Smooth muscle cell (in vitro differentiated cells): ENCODE measurements around the gene NPPC. TPM values are rescaled to one million over a fixed set of nuclear protein-coding genes. Genes with fewer than 3 reads are reported as not detected.

ENCODE experiments used
- DNase-seq: peaks from one replicate; lab custom pipeline; 2025; ENCODE audit not compliant: unreplicated experiment; lab: John Stamatoyannopoulos, UW
- H2AFZ ChIP-seq: fragments of 200-600 bp; sonication (generic); 2 replicates; pipeline ENCODE4 v1.6.0; 2016; ENCODE audit warnings: antibody characterized with exemption, low read depth, mild to moderate bottlenecking
- H3F3A ChIP-seq: fragments of 200-600 bp; sonication (generic); 2 replicates; pipeline ENCODE4 v1.6.0; 2017; ENCODE audit warnings: antibody characterized with exemption, low read depth
- H3K27ac ChIP-seq: fragments of 200-600 bp; sonication (generic); 2 replicates; pipeline ENCODE4 v1.5.1; 2016; ENCODE audit warnings: low read depth, mild to moderate bottlenecking
- H3K27me3 ChIP-seq: fragments of 200-600 bp; sonication (generic); 2 replicates; pipeline ENCODE4 v1.6.1; 2016; ENCODE audit warnings: low read depth, mild to moderate bottlenecking
- H3K36me3 ChIP-seq: fragments of 200-600 bp; sonication (generic); 2 replicates; pipeline ENCODE4 v1.5.1; 2016; ENCODE audit warnings: low read depth
- H3K4me1 ChIP-seq: fragments of 200-600 bp; sonication (generic); 2 replicates; pipeline ENCODE4 v1.5.1; 2016; ENCODE audit warnings: low read depth
- H3K4me2 ChIP-seq: fragments of 200-600 bp; sonication (generic); 2 replicates; pipeline ENCODE4 v1.6.0; 2016; ENCODE audit warnings: mild to moderate bottlenecking
- H3K4me3 ChIP-seq: fragments of 200-600 bp; sonication (generic); 2 replicates; pipeline ENCODE4 v1.5.1; 2016; ENCODE audit warnings: mild to moderate bottlenecking
- H3K79me2 ChIP-seq: fragments of 200-600 bp; sonication (generic); 2 replicates; pipeline ENCODE4 v1.6.0; 2016; ENCODE audit warnings: low read depth, mild to moderate bottlenecking
- H3K9ac ChIP-seq: fragments of 200-600 bp; sonication (generic); 2 replicates; pipeline ENCODE4 v1.6.0; 2016; ENCODE audit warnings: low read depth
- H3K9me3 ChIP-seq: fragments of 200-600 bp; sonication (generic); replicated peaks from 2 replicates; pipeline ENCODE4 v1.5.1; 2016; ENCODE audit warnings: low read depth
- H4K20me1 ChIP-seq: fragments of 200-600 bp; sonication (generic); 2 replicates; pipeline ENCODE4 v1.6.0; 2016; ENCODE audit warnings: low read depth
- CTCF ChIP-seq: fragments of 200-600 bp; sonication (generic); IDR thresholded peaks from 2 replicates; pipeline ENCODE4 v1.5.1; 2017; ENCODE audit warnings: borderline replicate concordance, mild to moderate bottlenecking, antibody characterized with exemption; ENCODE audit not compliant: insufficient read depth, poor library complexity, severe bottlenecking
- WGBS: methylation state at CpG from one replicate; pipeline ENCODE4 v1.1.7; 2016; ENCODE audit warnings: low lambda C conversion rate; 5-methylcytosine and 5-hydroxymethylcytosine counted together
- polyA plus RNA-seq: library from polyadenylated mRNA; unstranded; fragments of >200 nt; fragmentation: Nextera tagmentation; extraction: Ambion mirVana; gene quantifications from 2 replicates; pipeline ENCODE4 v1.2.1, GENCODE V29; 2016
- total RNA-seq: library from RNA; depleted of rRNA; stranded (reverse); fragments of >200 nt; gene quantifications from 2 replicates; pipeline ENCODE4 v1.2.3, GENCODE V29; 2014

NPPC gene
- total and polyA plus RNA-seq, 2 experiments from 2014 or later = 0.21 TPM; not detected in 1

- Histone ChIP-seq H3K79me2 (no peaks in the 10 kb centered on the region), H3K4me3 (no peak overlapping the region), H3K4me2 (no peak overlapping the region), H3K9ac (no peak overlapping the region), H4K20me1 (no peaks in the 10 kb centered on the region), H3K36me3 (no peaks in the 10 kb centered on the region), H3K9me3 (no peaks in the 10 kb centered on the region), H3F3A (no peaks in the 10 kb centered on the region), H3K27me3 (peaks cover 18% of the 10 kb centered on the region), H3K4me1 (no peaks in the 10 kb centered on the region), H2AFZ (no peak overlapping the region), H3K27ac (no peak overlapping the region)
- 92% methylated on average over 8 of the region's 8 CpGs for WGBS
- no peak for DNase-seq
- TF ChIP-seq CTCF = no peak
Observed at GRCh38 chr2:231934441-231935206, 8.4 kb upstream of the NPPC start.

DNA sequence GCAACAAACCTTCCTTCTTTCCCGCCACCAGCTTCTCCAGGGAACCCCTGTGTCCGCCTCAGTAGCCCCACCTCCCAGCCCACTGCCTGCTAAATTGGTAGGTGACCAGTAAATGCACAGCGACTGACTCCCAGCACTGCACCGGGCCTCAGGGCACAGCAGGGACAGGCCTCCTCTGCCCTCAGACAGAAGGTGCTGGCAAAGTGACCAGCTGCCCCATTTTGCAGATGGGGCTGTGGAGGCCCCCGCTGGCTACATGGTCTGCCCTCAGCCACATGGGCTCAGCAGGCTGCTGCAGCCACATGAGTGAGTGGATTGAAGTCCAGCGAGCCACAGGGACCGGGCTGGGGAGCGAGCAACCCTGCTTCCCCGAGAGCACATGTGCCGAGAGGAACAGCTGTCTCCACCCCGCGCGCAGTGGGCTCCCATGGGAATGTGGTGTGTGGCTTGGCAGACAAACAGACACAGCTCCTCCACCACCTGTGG lies 7.8 kb upstream of the NPPC start:
- Histone ChIP-seq H3F3A (no peaks in the 10 kb centered on the region), H2AFZ (no peak overlapping the region), H3K79me2 (no peaks in the 10 kb centered on the region), H3K4me3 (no peak overlapping the region), H3K9me3 (no peaks in the 10 kb centered on the region), H3K27me3 (peaks cover 22% of the 10 kb centered on the region), H3K4me2 (no peak overlapping the region), H3K36me3 (no peaks in the 10 kb centered on the region), H3K4me1 (no peaks in the 10 kb centered on the region), H4K20me1 (no peaks in the 10 kb centered on the region), H3K27ac (no peak overlapping the region), H3K9ac (no peak overlapping the region)
- no peak for TF ChIP-seq CTCF
- 96% methylated on average over 13 of the region's 13 CpGs for WGBS
- no peak for DNase-seq

DNA sequence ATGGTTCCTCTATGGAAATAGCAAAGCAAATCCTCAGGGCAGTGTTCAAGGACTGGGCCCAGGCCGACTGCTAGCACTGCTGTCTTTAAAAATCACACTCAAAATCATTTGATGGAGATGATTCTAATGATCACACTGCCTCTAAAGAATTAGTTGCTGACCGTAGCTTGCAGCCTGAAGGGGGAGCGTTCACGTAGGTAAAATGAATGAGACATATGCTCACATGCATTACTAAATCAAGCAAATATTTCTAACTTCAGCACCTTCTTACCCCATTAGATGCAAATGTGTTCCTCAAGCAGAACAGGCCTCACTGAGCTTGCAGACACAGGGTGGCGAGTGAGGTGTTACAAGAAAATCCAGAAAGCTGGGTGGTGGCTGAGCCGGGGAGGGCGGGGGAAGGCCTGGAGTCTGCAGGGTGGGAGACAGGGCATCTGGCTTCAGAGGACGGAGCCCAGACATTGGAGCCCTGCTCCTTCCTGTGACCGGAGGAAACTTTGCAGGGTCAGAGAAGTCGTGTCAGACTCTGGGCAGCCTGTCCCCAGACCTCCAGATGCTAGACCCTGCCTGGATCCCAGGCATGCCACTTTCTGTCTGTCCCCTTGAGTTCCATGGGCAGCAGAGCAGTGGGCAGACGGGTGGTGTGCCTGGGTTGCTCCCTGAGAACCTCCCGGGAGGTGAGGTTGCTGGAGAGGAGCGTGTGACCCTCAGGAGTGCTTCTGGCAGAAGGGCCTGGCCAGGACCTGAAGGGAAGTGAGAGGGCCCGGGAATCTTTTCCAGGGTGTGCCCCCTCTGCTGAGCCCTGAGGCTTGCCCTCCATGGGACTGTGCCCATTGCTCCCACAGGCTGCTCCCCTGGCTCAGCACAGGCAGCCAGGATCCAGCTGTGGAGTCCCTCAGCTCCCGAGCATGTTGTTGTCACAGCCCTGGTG lies 7.1 kb upstream of the NPPC start:
- no peak overlapping the region for H3K4me3 ChIP-seq

More for the DNA sequence above, 7.1 kb upstream of the NPPC start:
- WGBS = 87% methylated on average over 15 of the region's 15 CpGs
- Histone ChIP-seq H3K79me2 (no peaks in the 10 kb centered on the region), H3K4me1 (no peaks in the 10 kb centered on the region), H3K4me2 (no peak overlapping the region), H3K36me3 (no peaks in the 10 kb centered on the region), H3K9ac (no peak overlapping the region), H2AFZ (no peak overlapping the region), H3K27me3 (peaks cover 29% of the 10 kb centered on the region), H3K27ac (no peak overlapping the region), H4K20me1 (no peaks in the 10 kb centered on the region), H3F3A (no peaks in the 10 kb centered on the region), H3K9me3 (no peaks in the 10 kb centered on the region)
- no peak for TF ChIP-seq CTCF
- no peak for DNase-seq
